K562 (cell line): ENCODE measurements around the gene LEO1.

Source experiments
- BHLHE40 ChIP-seq: IDR thresholded peaks from 2 replicates; pipeline ENCODE4 v1.6.1; 2011; ENCODE audit warnings: low read length, improper control_type of control experiment
- CEBPB ChIP-seq: fragments of 450-650 bp; IDR thresholded peaks from 2 replicates; pipeline ENCODE4 v1.6.1; 2016; ENCODE audit warnings: missing genetic modification characterization, missing compliant biosample characterization
- E2F1 ChIP-seq: sonication (generic); formaldehyde crosslinking; IDR thresholded peaks from 2 replicates; pipeline ENCODE4 v1.8.1; 2023; ENCODE audit warnings: mild to moderate bottlenecking, missing genetic modification reagents, moderate library complexity
- EZH2 ChIP-seq: IDR thresholded peaks from 2 replicates; pipeline ENCODE4 v1.6.1; 2012; ENCODE audit warnings: low read depth, mild to moderate bottlenecking, inconsistent platforms, low read length, borderline replicate concordance
- FIP1L1 ChIP-seq: fragments of 200-400 bp; formaldehyde crosslinking; IDR thresholded peaks from 2 replicates; pipeline ENCODE4 v1.6.1; 2018; ENCODE audit warnings: mild to moderate bottlenecking, low read depth, low read length; ENCODE audit not compliant: poor library complexity, severe bottlenecking
- HNRNPL ChIP-seq: fragments of 200-400 bp; formaldehyde crosslinking; IDR thresholded peaks from 2 replicates; pipeline ENCODE4 v1.6.1; 2017; ENCODE audit warnings: low read depth, mild to moderate bottlenecking, low read length
- MEF2D ChIP-seq: conservative IDR thresholded peaks from 2 replicates; pipeline ENCODE4 v1.6.1; 2016; ENCODE audit warnings: low read depth, missing genetic modification characterization, missing compliant biosample characterization
- NFIC ChIP-seq: fragments of 450-650 bp; IDR thresholded peaks from 2 replicates; pipeline ENCODE4 v1.6.1; 2017; ENCODE audit warnings: mild to moderate bottlenecking, inconsistent platforms
- SRF ChIP-seq, 2 experiments: fragments of 250-450, 450-650 bp in 1 of 2; sonication (Bioruptor Pico) in 1 of 2; sonication (generic) in 1 of 2; formaldehyde crosslinking; IDR thresholded peaks; 2 replicates each; pipeline versions ENCODE4 v1.5.0 to v1.5.1; 2020 to 2022; ENCODE audit warnings: mild to moderate bottlenecking in 1 of 2, missing genetic modification reagents in 1 of 2
- USF2 ChIP-seq: sonication (generic); formaldehyde crosslinking; IDR thresholded peaks from 2 replicates; pipeline ENCODE4 v1.5.0; 2020; ENCODE audit warnings: missing genetic modification reagents
- ZFP36 ChIP-seq: fragments of 150-350 bp; IDR thresholded peaks from 2 replicates; pipeline ENCODE4 v1.6.1; 2018; ENCODE audit warnings: low read length, low read depth; ENCODE audit not compliant: partially characterized antibody
- ZKSCAN8 ChIP-seq: fragments of 200-800 bp; sonication (Bioruptor generic); IDR thresholded peaks from 2 replicates; pipeline ENCODE4 v1.6.1; 2016; ENCODE audit warnings: missing genetic modification characterization, missing compliant biosample characterization
- ZNF436 ChIP-seq: fragments of 250-450, 450-650 bp; sonication (Bioruptor Pico); formaldehyde crosslinking; IDR thresholded peaks from 2 replicates; pipeline ENCODE4 v1.7.0; 2020; ENCODE audit warnings: mild to moderate bottlenecking
- TF ChIP-seq, protein P1 (sequence below), 3 experiments: IDR thresholded peaks in 2 of 3; conservative IDR thresholded peaks in 1 of 3; 2 replicates each; pipeline ENCODE4 v1.5.1; 2011 to 2012; ENCODE audit warnings: low read length in 3 of 3, mild to moderate bottlenecking in 3 of 3, control low read depth in 2 of 3, improper control_type of control experiment in 1 of 3, inconsistent platforms in 1 of 3, low read depth in 1 of 3, mixed read lengths in 1 of 3, moderate library complexity in 1 of 3; ENCODE audit not compliant: insufficient read depth in 2 of 3

DNA sequence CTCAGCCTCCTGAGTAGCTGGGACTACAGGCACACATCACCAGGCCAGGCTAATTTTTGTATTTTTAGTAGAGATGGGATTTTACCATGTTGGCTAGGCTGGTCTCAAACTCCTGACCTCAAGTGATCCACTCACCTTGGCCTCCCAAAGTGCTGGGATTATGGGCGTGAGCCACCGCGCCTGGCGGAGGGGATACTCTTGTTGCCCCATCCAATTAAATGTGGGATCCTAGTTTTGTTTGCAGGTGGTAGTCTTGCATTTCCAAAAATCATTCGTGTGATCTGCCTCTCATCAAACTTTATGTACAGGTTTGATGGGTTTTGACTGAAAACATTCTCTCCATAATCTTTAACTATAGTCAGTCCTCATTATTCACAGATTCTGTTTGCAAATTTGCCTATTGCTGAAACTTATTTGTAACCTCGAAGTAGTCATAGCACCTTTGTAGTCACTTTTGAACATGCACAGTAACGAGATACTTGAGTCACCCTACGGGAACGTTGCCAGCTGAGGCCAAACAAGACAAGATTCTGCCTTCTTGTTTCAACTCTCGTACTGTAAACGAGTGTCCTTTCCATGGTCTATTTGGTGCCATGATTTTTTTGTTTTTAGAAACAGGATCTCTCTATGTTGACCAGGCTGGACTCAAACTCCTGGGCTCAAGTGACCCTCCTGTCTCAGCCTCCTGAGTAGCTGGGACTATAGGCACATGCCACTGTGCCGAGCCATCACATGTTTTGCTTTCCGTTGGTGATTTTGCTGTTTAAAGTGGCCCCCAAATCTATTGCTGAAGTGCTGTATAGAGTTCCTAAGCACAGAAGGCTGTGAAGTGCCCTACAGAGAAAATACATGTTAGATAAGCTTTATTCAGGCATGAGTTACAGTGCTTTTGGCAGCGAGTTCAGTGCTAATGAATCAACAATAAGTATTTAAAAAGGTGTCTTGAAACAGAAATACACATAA is 39.3 kb upstream of the LEO1 start:
- TF ChIP-seq SRF (CRISPR knock-in tag; IDR thresholded peaks at IDR 0.05), result no peak
- no peak for TF ChIP-seq ZFP36
- no peak for TF ChIP-seq HNRNPL
- no peak for TF ChIP-seq E2F1 (CRISPR knock-in tag)
- TF ChIP-seq ZKSCAN8, result no peak
- no peak for TF ChIP-seq MEF2D (tag)
- TF ChIP-seq, protein P1, sequence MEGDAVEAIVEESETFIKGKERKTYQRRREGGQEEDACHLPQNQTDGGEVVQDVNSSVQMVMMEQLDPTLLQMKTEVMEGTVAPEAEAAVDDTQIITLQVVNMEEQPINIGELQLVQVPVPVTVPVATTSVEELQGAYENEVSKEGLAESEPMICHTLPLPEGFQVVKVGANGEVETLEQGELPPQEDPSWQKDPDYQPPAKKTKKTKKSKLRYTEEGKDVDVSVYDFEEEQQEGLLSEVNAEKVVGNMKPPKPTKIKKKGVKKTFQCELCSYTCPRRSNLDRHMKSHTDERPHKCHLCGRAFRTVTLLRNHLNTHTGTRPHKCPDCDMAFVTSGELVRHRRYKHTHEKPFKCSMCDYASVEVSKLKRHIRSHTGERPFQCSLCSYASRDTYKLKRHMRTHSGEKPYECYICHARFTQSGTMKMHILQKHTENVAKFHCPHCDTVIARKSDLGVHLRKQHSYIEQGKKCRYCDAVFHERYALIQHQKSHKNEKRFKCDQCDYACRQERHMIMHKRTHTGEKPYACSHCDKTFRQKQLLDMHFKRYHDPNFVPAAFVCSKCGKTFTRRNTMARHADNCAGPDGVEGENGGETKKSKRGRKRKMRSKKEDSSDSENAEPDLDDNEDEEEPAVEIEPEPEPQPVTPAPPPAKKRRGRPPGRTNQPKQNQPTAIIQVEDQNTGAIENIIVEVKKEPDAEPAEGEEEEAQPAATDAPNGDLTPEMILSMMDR (IDR thresholded peaks at IDR 0.05 in 2 of 3, conservative IDR thresholded peaks at IDR 0.05 in 1 of 3; ENCODE audit: insufficient read depth in 2 of 3, low read depth in 1 of 3, low read length in 3 of 3), result no peak
- TF ChIP-seq CEBPB, result no peak
- TF ChIP-seq EZH2, result no peak
- no peak for TF ChIP-seq USF2 (CRISPR knock-in tag)
- no peak for TF ChIP-seq BHLHE40
- TF ChIP-seq FIP1L1, result no peak
- TF ChIP-seq NFIC, result peak; percentile 92
- TF ChIP-seq ZNF436 (CRISPR knock-in tag), result no peak
